Gastrocnemius medialis (tissue), 4 donors: ENCODE data around the gene OCA2.

Experiments used
- POLR2A ChIP-seq, 2 donors: fragments of 450-650 bp; IDR thresholded peaks; one replicate each; pipeline ENCODE4 v1.6.1; 2017; ENCODE audit warnings: antibody characterized with exemption in 2 of 2, mild to moderate bottlenecking in 2 of 2, moderate library complexity in 2 of 2
- TF ChIP-seq, protein P1 (sequence below), 5 experiments: fragments of 450-650 bp in 3 of 5; fragments of 200-600 bp in 2 of 5; sonication (generic) in 2 of 5; IDR thresholded peaks in 4 of 5; conservative IDR thresholded peaks in 1 of 5; 1 replicate in 4 of 5; 2 replicates in 1 of 5; pipeline ENCODE4 v1.5.1; 2016 to 2019; ENCODE audit warnings: antibody characterized with exemption in 5 of 5, mild to moderate bottlenecking in 3 of 5, moderate library complexity in 3 of 5

- TF ChIP-seq, protein P1, sequence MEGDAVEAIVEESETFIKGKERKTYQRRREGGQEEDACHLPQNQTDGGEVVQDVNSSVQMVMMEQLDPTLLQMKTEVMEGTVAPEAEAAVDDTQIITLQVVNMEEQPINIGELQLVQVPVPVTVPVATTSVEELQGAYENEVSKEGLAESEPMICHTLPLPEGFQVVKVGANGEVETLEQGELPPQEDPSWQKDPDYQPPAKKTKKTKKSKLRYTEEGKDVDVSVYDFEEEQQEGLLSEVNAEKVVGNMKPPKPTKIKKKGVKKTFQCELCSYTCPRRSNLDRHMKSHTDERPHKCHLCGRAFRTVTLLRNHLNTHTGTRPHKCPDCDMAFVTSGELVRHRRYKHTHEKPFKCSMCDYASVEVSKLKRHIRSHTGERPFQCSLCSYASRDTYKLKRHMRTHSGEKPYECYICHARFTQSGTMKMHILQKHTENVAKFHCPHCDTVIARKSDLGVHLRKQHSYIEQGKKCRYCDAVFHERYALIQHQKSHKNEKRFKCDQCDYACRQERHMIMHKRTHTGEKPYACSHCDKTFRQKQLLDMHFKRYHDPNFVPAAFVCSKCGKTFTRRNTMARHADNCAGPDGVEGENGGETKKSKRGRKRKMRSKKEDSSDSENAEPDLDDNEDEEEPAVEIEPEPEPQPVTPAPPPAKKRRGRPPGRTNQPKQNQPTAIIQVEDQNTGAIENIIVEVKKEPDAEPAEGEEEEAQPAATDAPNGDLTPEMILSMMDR (IDR thresholded peaks at IDR 0.05 in 4 of 5, conservative IDR thresholded peaks at IDR 0.05 in 1 of 5), result no peak
- no peak for TF ChIP-seq POLR2A (IDR thresholded peaks at IDR 0.05)
Observed at GRCh38 chr15:28049581-28049980, 49.5 kb downstream of the OCA2 start.
